NB4 (cell line): ENCODE data around the gene HAGHL.

ENCODE experiments used
- DNase-seq: peaks from one replicate; pipeline ENCODE4 v3.0.0; 2010; ENCODE audit warnings: low read depth
- H3K4me3 ChIP-seq: one replicate; pipeline ENCODE4 v1.5.1; 2011; ENCODE audit warnings: mild to moderate bottlenecking, low read depth, low read length, moderate library complexity
- MYC ChIP-seq: IDR thresholded peaks from 2 replicates; pipeline ENCODE4 v1.6.1; 2011; ENCODE audit warnings: low read depth, low read length
- POLR2A ChIP-seq: IDR thresholded peaks from 2 replicates; pipeline ENCODE4 v1.6.1; 2011; ENCODE audit warnings: mild to moderate bottlenecking; ENCODE audit not compliant: insufficient read length; ENCODE audit errors: extremely low read depth
- TF ChIP-seq, protein P1 (sequence below): IDR thresholded peaks from one replicate; pipeline ENCODE4 v1.5.1; 2012; ENCODE audit warnings: low read depth, low read length
- TF ChIP-seq, protein P2 (sequence below): IDR thresholded peaks from 2 replicates; pipeline ENCODE4 v1.6.1; 2011; ENCODE audit warnings: low read depth, low read length

Gene HAGHL

DNA sequence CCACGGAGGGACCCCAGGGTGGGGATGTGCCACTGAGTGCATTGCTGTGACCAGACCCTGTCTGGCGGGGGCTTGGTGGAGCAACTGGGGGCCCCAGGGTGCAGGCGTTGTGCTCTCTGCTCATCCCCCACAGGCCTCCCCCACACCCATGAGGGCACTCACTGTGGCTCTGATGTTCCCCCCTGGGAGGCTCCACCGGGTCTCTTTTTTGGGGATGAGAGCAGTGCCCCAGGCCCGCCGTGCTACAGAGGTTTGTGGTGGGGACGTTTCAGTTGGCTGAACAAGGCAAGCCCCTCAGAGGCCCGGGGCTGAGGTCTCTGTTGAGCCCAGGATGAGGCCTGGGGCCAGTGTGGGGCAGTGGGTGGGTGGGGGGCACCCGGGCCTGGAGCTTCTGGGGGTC, 3.2 kb upstream of the HAGHL start:
- no peak overlapping the region for H3K4me3 ChIP-seq
- no peak for DNase-seq
- TF ChIP-seq POLR2A, result no peak
- TF ChIP-seq, protein P1, sequence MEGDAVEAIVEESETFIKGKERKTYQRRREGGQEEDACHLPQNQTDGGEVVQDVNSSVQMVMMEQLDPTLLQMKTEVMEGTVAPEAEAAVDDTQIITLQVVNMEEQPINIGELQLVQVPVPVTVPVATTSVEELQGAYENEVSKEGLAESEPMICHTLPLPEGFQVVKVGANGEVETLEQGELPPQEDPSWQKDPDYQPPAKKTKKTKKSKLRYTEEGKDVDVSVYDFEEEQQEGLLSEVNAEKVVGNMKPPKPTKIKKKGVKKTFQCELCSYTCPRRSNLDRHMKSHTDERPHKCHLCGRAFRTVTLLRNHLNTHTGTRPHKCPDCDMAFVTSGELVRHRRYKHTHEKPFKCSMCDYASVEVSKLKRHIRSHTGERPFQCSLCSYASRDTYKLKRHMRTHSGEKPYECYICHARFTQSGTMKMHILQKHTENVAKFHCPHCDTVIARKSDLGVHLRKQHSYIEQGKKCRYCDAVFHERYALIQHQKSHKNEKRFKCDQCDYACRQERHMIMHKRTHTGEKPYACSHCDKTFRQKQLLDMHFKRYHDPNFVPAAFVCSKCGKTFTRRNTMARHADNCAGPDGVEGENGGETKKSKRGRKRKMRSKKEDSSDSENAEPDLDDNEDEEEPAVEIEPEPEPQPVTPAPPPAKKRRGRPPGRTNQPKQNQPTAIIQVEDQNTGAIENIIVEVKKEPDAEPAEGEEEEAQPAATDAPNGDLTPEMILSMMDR, result no peak
- no peak for TF ChIP-seq MYC

DNA sequence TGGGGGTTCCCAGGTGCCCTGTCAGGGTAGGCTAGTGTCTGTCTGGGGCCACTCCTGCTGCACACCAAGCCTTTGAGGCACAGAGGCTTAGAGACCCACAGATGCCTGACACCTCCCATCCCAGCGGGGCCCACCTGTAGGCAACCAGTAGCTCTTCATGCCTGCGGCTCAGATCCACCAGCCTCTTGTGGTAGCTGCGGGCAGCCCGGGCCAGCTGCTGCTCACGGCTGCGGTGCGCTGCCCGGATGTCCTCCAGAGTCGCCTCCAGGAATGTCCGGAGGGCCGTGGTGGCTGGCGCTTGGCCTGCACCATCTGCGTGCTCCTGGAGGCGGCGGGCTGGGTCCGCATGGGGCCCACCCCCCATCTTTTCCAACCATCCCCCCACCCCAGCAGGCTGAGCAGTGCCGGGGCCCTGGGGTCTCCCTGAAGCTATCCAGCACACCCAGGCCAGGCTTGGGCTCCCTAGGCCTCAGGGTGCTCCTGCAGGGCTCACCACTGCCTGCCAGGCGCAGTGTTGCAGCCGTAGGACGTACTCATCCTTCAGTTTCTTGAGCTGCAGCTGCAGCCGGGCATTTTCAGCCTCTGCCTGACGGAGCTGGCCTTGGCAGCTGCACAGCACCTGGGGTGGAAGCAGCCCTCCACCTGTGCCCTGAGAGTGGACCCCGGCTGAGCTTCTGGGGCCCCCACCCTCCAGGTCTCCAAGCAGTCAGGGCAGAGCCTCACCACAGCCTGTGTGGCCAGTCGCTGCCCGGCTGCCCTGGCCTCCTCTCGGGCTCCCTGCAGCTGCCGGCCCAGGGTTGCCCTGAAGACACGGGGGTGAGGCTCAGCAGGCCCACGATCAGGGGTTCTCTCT, 2.5 kb upstream of the HAGHL start:
- DNase-seq, result no peak
- TF ChIP-seq POLR2A, result no peak
- TF ChIP-seq MYC, result no peak
- TF ChIP-seq, protein P2, sequence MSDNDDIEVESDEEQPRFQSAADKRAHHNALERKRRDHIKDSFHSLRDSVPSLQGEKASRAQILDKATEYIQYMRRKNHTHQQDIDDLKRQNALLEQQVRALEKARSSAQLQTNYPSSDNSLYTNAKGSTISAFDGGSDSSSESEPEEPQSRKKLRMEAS, result no peak
- TF ChIP-seq, protein P1, result no peak
- no peak overlapping the region for H3K4me3 ChIP-seq

DNA sequence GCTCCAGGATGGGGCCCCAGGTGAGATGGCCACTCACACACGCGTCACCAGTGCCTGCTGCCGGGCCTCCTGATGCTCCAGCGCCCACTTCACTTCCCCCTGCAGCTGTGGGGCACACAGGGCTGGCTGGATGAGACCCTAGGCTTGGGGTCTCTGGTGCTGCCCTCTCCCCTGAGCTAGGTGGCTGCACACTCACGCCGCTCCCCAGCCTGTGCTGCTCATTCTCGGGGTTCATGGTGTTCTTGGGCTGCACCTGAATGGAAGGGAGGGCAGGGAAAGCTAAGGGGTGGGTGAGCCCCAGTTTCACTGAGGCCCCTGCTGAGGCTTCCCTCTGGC, 1.9 kb upstream of the HAGHL start:
- TF ChIP-seq, protein P1, result no peak
- TF ChIP-seq POLR2A, result no peak
- no peak overlapping the region for H3K4me3 ChIP-seq
- DNase-seq, result no peak

DNA sequence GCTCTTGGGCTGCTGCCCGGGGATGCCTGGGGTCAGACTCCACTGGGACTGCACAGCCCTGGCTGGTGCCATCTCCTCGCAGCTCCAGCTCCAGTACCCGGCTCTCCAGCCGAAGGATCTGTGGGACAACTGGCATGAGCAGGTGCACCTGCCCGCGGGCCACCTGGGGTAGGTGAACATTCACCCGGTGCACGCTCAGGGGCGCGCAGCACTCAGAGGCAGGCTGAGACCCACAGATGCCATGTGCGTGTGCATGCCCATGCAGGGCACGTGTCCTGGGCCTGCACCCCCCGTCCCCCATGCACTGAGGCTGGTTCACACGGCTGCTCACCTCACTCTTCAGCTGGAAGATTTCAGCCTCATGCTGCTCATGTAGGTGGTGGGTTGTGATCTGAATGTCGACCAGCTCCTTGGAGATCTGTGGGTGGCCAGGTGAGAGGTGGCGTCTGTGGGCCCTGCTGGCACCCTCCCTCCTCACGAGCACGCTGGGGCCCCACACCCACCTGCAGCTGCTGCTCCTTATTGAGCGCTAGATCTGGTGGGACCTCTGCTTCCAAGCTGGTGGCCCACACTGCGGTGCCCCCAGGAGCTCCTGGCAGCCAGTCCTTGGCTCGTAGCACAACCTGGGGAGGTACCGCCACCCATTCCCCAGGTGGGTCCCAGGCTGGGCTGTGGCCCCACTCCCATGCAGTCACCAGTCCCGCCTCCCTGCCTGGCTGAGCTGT, 1.3 kb upstream of the HAGHL start:
- no peak overlapping the region for H3K4me3 ChIP-seq
- no peak for TF ChIP-seq POLR2A
- TF ChIP-seq, protein P1, result no peak
- TF ChIP-seq, protein P2, result no peak
- no peak for TF ChIP-seq MYC
- no peak for DNase-seq

DNA sequence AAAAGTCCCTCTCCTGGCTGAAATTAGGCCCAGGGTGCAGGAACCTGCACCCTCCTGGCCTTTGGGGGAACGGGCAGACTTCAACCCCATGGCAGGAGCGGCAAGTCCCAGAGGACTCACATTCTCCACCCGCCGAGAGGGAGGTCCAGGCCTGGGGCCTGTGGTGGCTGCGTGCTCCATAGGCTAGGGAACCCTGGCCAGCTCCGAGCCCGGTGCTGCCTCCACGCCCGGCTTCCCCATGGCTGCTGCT, 793 bp upstream of the HAGHL start:
- TF ChIP-seq, protein P2, result no peak
- TF ChIP-seq, protein P1, result no peak
- no peak for TF ChIP-seq MYC
- no peak for TF ChIP-seq POLR2A
- DNase-seq, result peak; percentile 61
- H3K4me3 ChIP-seq, result no peak overlapping the region
